ENCODE measurements around the gene FARP1. TPM values are rescaled to one million over a fixed set of nuclear protein-coding genes. Genes with fewer than 3 reads are reported as not detected.

Gene FARP1
- total RNA-seq, 4 donors from 2014 or later = 1.5 to 10.3 (median 6.4) TPM

GRCh38 chr13:98416408-98416807 is 273.5 kb downstream of the FARP1 start:
- WGBS, 2 donors = 45 to 58% methylated on average over 4 of the region's 4 CpGs
- intact Hi-C loops (cut with DNase I) = no loop called here
- no peaks in the 10 kb centered on the region for H3K36me3 ChIP-seq
- no peak overlapping the region for H3K27ac ChIP-seq
- H3K4me1 ChIP-seq = peaks cover 5 to 28% (median 7%) of the 10 kb centered on the region in 3 donors
- no peak overlapping the region for H3K4me3 ChIP-seq
- peaks cover 0 to 66% (median 0%) of the 10 kb centered on the region in 4 donors for H3K27me3 ChIP-seq
- TF ChIP-seq POLR2A (IDR thresholded peaks at IDR 0.05) (no peak), CTCF (IDR thresholded peaks at IDR 0.05) (no peak)
- DNase-seq = no peak
- H3K9me3 ChIP-seq = peaks cover 0 to 5% (median 0%) of the 10 kb centered on the region in 3 donors

- Histone ChIP-seq H3K27me3 (peaks cover 0 to 55% (median 0%) of the 10 kb centered on the region in 4 donors), H3K36me3 (peaks cover 0 to 6% (median 0%) of the 10 kb centered on the region in 3 donors), H3K4me1 (peaks cover 5 to 22% (median 7%) of the 10 kb centered on the region in 3 donors), H3K9me3 (peaks cover 0 to 5% (median 0%) of the 10 kb centered on the region in 3 donors), H3K27ac (no peak overlapping the region), H3K4me3 (no peak overlapping the region)
- intact Hi-C loops (cut with DNase I) = no loop called here
- no peak for DNase-seq
- TF ChIP-seq POLR2A (IDR thresholded peaks at IDR 0.05) (no peak), CTCF (IDR thresholded peaks at IDR 0.05) (no peak)
- WGBS, 2 donors = 86 to 91% methylated on average over 10 to 12 of the region's 14 CpGs
Measured at GRCh38 chr13:98419786-98420553, 277.1 kb downstream of the FARP1 start.

GRCh38 chr13:98420554-98421175 is 277.8 kb downstream of the FARP1 start:
- no peak for DNase-seq
- H3K27me3 ChIP-seq = peaks cover 0 to 55% (median 0%) of the 10 kb centered on the region in 4 donors
- H3K4me1 ChIP-seq = peaks cover 3 to 15% (median 7%) of the 10 kb centered on the region in 3 donors
- intact Hi-C loops (cut with DNase I) = no loop called here
- H3K36me3 ChIP-seq = peaks cover 0 to 6% (median 0%) of the 10 kb centered on the region in 3 donors
- no peak overlapping the region for H3K27ac ChIP-seq
- TF ChIP-seq POLR2A (IDR thresholded peaks at IDR 0.05) (no peak), CTCF (IDR thresholded peaks at IDR 0.05) (no peak)
- H3K4me3 ChIP-seq = no peak overlapping the region
- H3K9me3 ChIP-seq = peaks cover 0 to 5% (median 0%) of the 10 kb centered on the region in 3 donors
- WGBS, 2 donors = 84 to 87% methylated on average over 6 of the region's 6 CpGs

- intact Hi-C loops (cut with DNase I) = no loop called here
- Histone ChIP-seq H3K4me1 (peaks cover 0 to 3% (median 0%) of the 10 kb centered on the region in 3 donors), H3K27me3 (peaks cover 0 to 61% (median 0%) of the 10 kb centered on the region in 4 donors), H3K36me3 (peaks cover 0 to 20% (median 0%) of the 10 kb centered on the region in 3 donors), H3K9me3 (peaks cover 0 to 5% (median 0%) of the 10 kb centered on the region in 3 donors), H3K4me3 (no peak overlapping the region), H3K27ac (no peak overlapping the region)
- WGBS, 2 donors = 82 to 91% methylated on average over 9 of the region's 9 CpGs
- TF ChIP-seq CTCF (IDR thresholded peaks at IDR 0.05) (no peak), POLR2A (IDR thresholded peaks at IDR 0.05) (no peak)
- DNase-seq = no peak
Measured at GRCh38 chr13:98422046-98422445, 279.2 kb downstream of the FARP1 start.

- Histone ChIP-seq H3K27me3 (peaks cover 0 to 51% (median 0%) of the 10 kb centered on the region in 4 donors), H3K4me1 (no peaks in the 10 kb centered on the region), H3K9me3 (no peaks in the 10 kb centered on the region), H3K27ac (no peak overlapping the region), H3K4me3 (no peak overlapping the region), H3K36me3 (peaks cover 0 to 27% (median 0%) of the 10 kb centered on the region in 3 donors)
- intact Hi-C loops (cut with DNase I) = no loop called here
- TF ChIP-seq CTCF (IDR thresholded peaks at IDR 0.05) = no peak
- TF ChIP-seq POLR2A (IDR thresholded peaks at IDR 0.05) = no peak
- WGBS, 2 donors = 77 to 81% methylated on average over 7 of the region's 7 CpGs
- no peak for DNase-seq
Measured at GRCh38 chr13:98423417-98423816, 280.5 kb downstream of the FARP1 start.
